Memory B cell (primary cell): ENCODE measurements around the gene RPTOR.

Source experiments
- ATAC-seq: fragments of 150-1000 bp; cut with Tn5 transposase; 2 replicates; pipeline ENCODE4 v1.10.0; 2021; ENCODE audit warnings: low read depth, mild to moderate bottlenecking, moderate library complexity
- DNase-seq, 2 donors: peaks; one replicate each; pipeline ENCODE4 v3.0.0; 2022; ENCODE audit warnings: low spot score in 2 of 2
- H3K27ac Mint-ChIP-seq: one replicate; pipeline ENCODE4 v1.8.0; 2022; ENCODE audit warnings: mild to moderate bottlenecking, moderate library complexity, mixed read lengths
- H3K27me3 Mint-ChIP-seq: one replicate; pipeline ENCODE4 v1.8.0; 2022; ENCODE audit warnings: mixed read lengths
- H3K36me3 Mint-ChIP-seq: one replicate; pipeline ENCODE4 v1.8.0; 2022; ENCODE audit warnings: mild to moderate bottlenecking, mixed read lengths
- H3K4me1 Mint-ChIP-seq: one replicate; pipeline ENCODE4 v1.8.0; 2022; ENCODE audit warnings: mixed read lengths
- H3K4me3 Mint-ChIP-seq: one replicate; pipeline ENCODE4 v1.8.0; 2022; ENCODE audit warnings: mild to moderate bottlenecking, moderate library complexity, mixed read lengths
- H3K9me3 Mint-ChIP-seq: one replicate; pipeline ENCODE4 v1.8.0; 2022; ENCODE audit warnings: mixed read lengths

Gene RPTOR

DNA sequence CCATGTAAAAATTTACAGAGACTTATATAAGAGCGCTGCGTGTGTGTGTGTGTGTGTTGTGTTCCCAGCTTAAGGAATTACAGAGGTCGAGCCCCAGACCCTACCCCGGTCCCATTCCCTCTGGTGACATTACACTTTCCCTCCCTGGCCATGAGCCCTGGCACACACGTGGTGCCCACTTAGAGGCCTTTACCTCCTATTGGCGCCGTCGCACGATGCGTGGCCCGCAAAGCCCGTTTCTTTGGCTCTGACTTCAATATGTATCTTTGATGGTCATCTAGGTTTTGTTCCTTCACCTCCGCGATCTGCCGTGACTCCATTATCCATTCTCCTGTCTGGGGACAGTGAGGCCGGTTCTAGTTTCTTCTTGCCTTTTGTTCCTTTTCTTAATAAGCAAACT lies 350.1 kb downstream of the RPTOR start:
- peak overlapping the region; percentile 90 for H3K27ac Mint-ChIP-seq
- H3K4me1 Mint-ChIP-seq, result peaks cover 21% of the 10 kb centered on the region
- H3K9me3 Mint-ChIP-seq, result no peaks in the 10 kb centered on the region
- no peak overlapping the region for H3K4me3 Mint-ChIP-seq
- H3K27me3 Mint-ChIP-seq, result no peaks in the 10 kb centered on the region
- peaks cover 20% of the 10 kb centered on the region for H3K36me3 Mint-ChIP-seq
- ATAC-seq, result no peak
- DNase-seq, result no peak

DNA sequence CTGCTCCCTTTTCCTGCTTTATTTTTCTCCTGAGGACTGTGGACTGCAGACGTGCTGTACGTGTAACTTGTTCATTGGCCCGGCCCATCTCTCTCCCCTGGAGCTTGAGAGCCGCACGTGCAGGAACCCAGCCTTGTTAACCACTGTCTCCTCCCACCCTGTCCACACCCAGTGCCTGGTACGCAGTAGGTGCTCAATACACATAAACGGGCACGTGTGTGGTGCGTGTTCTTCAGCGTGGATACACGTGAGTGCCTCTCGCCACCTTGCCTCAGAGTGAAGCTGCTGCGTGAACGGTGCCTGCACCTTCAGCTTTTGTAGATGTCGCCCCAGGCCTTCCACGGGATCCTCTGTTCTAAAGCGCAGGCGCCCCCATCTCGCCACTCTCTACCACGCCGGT lies 350.7 kb downstream of the RPTOR start:
- H3K27me3 Mint-ChIP-seq, result no peaks in the 10 kb centered on the region
- H3K36me3 Mint-ChIP-seq, result peaks cover 20% of the 10 kb centered on the region
- peak overlapping the region; percentile 90 for H3K27ac Mint-ChIP-seq
- H3K9me3 Mint-ChIP-seq, result no peaks in the 10 kb centered on the region
- H3K4me3 Mint-ChIP-seq, result no peak overlapping the region
- ATAC-seq (peak; percentile 77), DNase-seq (peak in 1 of 2 donors; percentile 40)
- H3K4me1 Mint-ChIP-seq, result peaks cover 21% of the 10 kb centered on the region

DNA sequence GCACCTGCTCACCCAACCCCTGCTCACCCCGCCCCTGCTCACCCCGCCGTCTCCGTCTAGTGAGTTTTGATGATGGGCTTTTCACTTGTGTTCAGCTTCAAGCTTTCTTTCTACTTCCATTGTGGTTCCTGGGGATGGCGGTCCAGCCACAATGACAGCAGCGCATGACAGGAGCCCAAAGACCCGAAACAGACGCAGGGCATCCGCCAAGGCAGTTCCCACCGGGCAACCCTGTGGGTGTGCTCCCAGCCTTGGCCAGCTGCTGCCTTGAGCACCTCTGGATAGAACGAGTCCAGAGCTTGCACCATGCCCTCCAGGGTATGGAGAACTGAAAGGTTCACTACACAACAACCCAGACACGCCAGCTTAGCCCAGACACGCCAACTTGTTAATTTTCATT lies 354.1 kb downstream of the RPTOR start:
- ATAC-seq (no peak), DNase-seq (no peak)
- peaks cover 22% of the 10 kb centered on the region for H3K4me1 Mint-ChIP-seq
- no peak overlapping the region for H3K4me3 Mint-ChIP-seq
- no peaks in the 10 kb centered on the region for H3K27me3 Mint-ChIP-seq
- H3K9me3 Mint-ChIP-seq, result no peaks in the 10 kb centered on the region
- H3K27ac Mint-ChIP-seq, result no peak overlapping the region
- peaks cover 25% of the 10 kb centered on the region for H3K36me3 Mint-ChIP-seq

GRCh38 chr17:80899402-80900268 lies 355.0 kb downstream of the RPTOR start:
- no peaks in the 10 kb centered on the region for H3K9me3 Mint-ChIP-seq
- no peaks in the 10 kb centered on the region for H3K27me3 Mint-ChIP-seq
- no peak for DNase-seq
- H3K4me1 Mint-ChIP-seq, result peaks cover 22% of the 10 kb centered on the region
- peaks cover 25% of the 10 kb centered on the region for H3K36me3 Mint-ChIP-seq
- ATAC-seq, result no peak
- H3K27ac Mint-ChIP-seq, result peak overlapping the region; percentile 94
- H3K4me3 Mint-ChIP-seq, result peak overlapping the region; percentile 18

DNA sequence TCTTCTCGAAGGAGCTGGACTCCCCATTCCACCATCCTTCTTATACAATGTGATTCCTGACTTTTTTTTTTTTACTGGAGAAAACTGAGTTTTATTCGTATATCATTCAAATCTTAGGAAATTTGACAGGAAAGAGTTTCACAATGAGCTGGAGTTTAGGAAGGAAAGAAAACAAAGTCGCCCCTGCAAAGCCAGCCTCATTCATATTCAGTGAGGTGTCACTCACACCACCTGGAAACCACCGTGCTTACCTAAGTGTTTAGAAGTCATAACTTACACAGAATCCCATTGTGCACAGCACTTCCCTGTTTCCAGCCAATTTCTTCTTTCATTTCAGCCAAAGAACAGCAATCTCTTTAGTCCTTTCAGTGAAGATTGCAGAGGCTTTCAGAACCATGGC lies 356.7 kb downstream of the RPTOR start:
- DNase-seq, result no peak
- Mint-ChIP-seq H3K9me3 (no peaks in the 10 kb centered on the region), H3K27me3 (no peaks in the 10 kb centered on the region), H3K27ac (peak overlapping the region; percentile 94), H3K4me3 (no peak overlapping the region), H3K4me1 (peaks cover 18% of the 10 kb centered on the region), H3K36me3 (peaks cover 17% of the 10 kb centered on the region)
- peak; percentile 77 for ATAC-seq

GRCh38 chr17:80902197-80902962 lies 357.7 kb downstream of the RPTOR start:
- Mint-ChIP-seq H3K4me3 (no peak overlapping the region), H3K27me3 (no peaks in the 10 kb centered on the region), H3K36me3 (peaks cover 18% of the 10 kb centered on the region), H3K27ac (peak overlapping the region; percentile 94), H3K9me3 (no peaks in the 10 kb centered on the region), H3K4me1 (peaks cover 18% of the 10 kb centered on the region)
- DNase-seq (no peak), ATAC-seq (no peak)

DNA sequence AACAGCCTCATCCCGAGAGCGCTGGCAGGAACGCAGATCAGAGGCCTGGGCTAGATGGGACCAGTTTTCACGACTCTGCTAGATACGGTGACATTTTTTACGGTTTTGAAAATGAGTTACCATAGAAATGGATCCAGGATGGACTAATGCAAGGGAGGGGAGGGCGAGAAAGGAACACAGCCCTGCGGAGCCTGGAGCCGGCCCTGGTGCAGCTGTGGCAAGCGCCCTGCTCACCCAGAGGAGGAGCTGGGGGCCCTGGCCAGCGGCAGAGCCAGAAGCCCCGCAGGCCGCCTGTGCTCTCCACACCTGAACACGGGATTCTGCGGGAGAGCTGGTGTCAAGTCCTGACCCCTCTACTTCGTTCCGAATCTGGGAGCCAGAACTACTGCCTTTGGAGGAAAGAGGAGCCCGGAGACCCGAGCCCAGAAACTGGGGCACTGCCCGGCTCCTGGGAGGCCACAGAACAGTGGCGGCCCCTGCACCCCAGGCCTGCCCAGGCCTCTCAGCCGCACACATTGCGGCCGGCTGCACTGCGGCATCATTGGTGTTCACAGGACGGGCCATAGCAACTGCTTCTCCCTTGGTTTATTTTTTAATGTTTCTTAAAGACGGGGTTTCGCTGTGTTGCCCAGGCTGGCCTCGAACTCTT lies 358.4 kb downstream of the RPTOR start:
- H3K27ac Mint-ChIP-seq, result peak overlapping the region; percentile 94
- H3K9me3 Mint-ChIP-seq, result peaks cover 2% of the 10 kb centered on the region
- H3K27me3 Mint-ChIP-seq, result no peaks in the 10 kb centered on the region
- DNase-seq (no peak), ATAC-seq (no peak)
- H3K4me3 Mint-ChIP-seq, result no peak overlapping the region
- peaks cover 23% of the 10 kb centered on the region for H3K36me3 Mint-ChIP-seq
- H3K4me1 Mint-ChIP-seq, result peaks cover 23% of the 10 kb centered on the region

- no peak for DNase-seq
- no peaks in the 10 kb centered on the region for H3K27me3 Mint-ChIP-seq
- peaks cover 23% of the 10 kb centered on the region for H3K4me1 Mint-ChIP-seq
- H3K9me3 Mint-ChIP-seq, result peaks cover 2% of the 10 kb centered on the region
- no peak overlapping the region for H3K4me3 Mint-ChIP-seq
- ATAC-seq, result no peak
- peaks cover 22% of the 10 kb centered on the region for H3K36me3 Mint-ChIP-seq
- H3K27ac Mint-ChIP-seq, result no peak overlapping the region
Observed at GRCh38 chr17:80904036-80904753, 359.6 kb downstream of the RPTOR start.

DNA sequence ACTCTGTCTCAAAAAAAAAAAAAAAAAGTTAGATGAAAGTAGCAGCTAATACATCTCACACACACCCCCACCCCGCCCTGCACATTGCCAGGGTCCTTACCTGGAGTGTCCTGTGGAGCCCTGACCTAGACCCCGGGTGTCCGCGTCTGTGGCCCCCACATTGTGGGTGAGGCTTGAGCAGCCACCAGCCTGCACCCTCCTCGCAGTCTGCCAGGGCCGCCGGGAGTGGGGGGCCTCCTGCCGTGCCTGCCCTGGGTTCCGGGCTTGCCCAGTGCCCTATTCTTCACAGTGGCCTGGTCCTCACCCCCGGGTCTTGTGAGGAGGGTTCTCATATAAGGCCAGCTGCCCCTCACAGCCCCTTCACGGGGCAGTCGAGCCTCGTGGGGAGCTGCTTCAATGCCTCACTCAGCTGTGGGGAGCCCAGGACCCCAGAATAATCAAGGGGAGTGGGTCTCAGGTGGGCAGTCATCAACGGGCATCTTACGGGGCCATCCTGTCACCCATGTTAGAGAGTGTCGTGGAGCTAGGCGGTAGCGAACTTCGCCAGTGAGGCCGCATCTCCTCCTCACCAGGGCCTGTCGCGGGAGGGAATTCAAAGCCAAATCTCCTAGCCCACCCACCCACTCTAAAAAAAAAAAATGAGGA lies 361.1 kb downstream of the RPTOR start:
- ATAC-seq (no peak), DNase-seq (no peak)
- Mint-ChIP-seq H3K36me3 (peaks cover 25% of the 10 kb centered on the region), H3K4me1 (peaks cover 33% of the 10 kb centered on the region), H3K27me3 (no peaks in the 10 kb centered on the region), H3K4me3 (no peak overlapping the region), H3K27ac (no peak overlapping the region), H3K9me3 (peaks cover 2% of the 10 kb centered on the region)

DNA sequence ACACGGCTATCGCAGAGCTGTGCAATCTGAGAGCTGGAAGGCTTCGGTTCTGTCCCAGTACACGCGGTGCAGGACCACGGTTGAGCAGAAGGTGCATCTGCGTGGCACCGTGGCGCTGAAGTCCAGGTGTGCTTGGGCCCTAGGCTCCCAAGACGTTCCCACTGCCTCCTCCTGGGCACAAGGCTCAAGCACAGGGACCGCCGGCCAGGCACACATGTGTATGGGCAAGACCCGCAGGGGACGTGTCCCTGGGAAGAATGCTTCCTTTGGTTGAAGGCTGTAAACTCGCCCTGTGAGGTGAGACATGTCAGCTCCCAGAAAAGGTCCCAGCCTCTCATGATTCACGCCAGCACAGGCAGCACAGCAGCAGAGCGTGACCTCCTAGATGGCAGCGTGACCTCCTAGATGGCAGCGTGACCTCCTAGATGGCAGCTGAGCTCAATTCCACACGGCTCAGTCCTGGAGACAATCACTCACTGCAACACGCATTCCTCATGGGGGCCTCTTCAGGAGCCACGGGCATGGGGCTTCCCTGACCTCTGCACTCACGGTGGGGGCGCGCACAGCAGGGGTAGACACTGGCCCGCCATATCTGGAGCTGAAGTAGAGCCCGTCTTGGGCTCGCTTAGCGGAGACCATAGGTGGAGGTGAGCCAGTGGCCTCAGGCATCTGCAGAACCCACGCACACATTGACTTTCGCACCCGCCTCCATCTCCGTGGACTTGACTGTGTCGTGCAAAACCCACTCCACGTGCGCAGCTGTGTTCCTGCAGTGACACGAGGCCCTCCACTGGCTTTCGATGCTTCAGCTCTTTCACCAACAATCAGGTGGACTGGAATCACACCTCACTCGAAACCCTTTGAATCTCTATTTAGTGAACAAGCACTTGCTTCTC lies 362.0 kb downstream of the RPTOR start:
- no peaks in the 10 kb centered on the region for H3K27me3 Mint-ChIP-seq
- H3K27ac Mint-ChIP-seq, result no peak overlapping the region
- H3K9me3 Mint-ChIP-seq, result peaks cover 2% of the 10 kb centered on the region
- no peak overlapping the region for H3K4me3 Mint-ChIP-seq
- H3K36me3 Mint-ChIP-seq, result peaks cover 24% of the 10 kb centered on the region
- H3K4me1 Mint-ChIP-seq, result peaks cover 29% of the 10 kb centered on the region
- DNase-seq (no peak), ATAC-seq (no peak)

DNA sequence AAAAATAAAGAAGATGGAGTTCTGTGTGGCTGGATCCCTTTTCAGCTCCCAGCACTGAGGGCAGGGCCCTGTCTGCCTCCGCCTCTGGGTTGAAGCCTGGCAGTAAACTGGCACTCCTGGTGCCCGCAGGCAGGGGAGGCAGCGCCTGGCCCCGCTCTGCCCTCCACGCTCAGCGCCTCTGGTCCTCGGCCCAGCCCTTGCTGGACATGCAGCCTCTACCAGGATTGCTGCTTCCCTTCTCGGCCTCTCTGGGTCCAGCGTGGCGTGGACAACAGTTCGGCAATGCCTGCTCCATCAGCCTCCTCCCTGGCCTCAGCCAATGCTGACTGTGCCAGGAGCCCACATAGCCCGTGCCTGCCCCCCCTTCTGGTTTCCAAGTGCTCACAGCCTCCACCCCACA lies 362.6 kb downstream of the RPTOR start:
- Mint-ChIP-seq H3K27me3 (no peaks in the 10 kb centered on the region), H3K27ac (no peak overlapping the region), H3K4me1 (peaks cover 23% of the 10 kb centered on the region), H3K36me3 (peaks cover 24% of the 10 kb centered on the region), H3K9me3 (peaks cover 2% of the 10 kb centered on the region), H3K4me3 (no peak overlapping the region)
- ATAC-seq (no peak), DNase-seq (no peak)

GRCh38 chr17:80908211-80908610 lies 363.6 kb downstream of the RPTOR start:
- ATAC-seq (no peak), DNase-seq (no peak)
- peaks cover 2% of the 10 kb centered on the region for H3K9me3 Mint-ChIP-seq
- H3K4me3 Mint-ChIP-seq, result no peak overlapping the region
- H3K27me3 Mint-ChIP-seq, result no peaks in the 10 kb centered on the region
- peak overlapping the region; percentile 20 for H3K27ac Mint-ChIP-seq
- peaks cover 23% of the 10 kb centered on the region for H3K36me3 Mint-ChIP-seq
- peaks cover 28% of the 10 kb centered on the region for H3K4me1 Mint-ChIP-seq
